ENCODE measurements around the gene CFAP57.

CFAP57 gene

DNA sequence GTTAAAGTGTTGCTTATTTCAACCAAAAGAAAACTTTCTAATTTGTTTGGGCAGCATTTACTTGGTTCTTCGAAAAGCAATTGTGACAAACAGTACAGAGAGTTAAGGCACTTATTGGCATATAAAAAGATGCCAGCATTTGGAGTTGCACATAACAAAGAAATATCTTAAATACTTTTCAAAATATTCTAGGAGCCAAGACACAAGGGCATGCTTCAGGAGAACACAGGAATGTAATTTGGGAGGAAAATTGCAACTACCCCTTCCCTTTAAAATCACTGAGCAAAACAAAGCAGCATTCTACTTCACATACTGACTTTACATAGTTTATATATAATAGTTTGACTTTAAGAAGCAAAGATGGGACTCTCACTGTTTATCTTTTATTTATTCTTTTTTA lies 124.1 kb downstream of the CFAP57 start:
- DNase-seq (ENCODE audit: low read depth in 2 of 2, low spot score in 1 of 2): no peak

DNA sequence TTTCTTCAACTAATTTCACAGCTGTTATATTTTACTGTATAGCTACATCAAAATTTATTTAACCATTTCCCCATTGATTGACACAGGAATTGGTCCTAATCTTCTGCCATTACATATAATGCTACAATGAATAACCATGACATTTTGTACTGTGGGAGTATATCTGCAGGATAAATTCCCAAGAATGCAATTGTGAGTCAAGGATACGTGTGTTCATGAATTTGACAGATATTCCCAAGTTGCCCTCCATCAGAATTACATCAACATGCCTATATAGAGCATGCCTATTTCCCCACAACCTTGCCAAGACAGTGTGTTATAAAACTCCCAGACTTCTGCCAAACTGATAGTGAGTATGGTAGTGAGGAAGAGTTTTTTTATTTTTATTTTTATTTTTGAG lies 125.9 kb downstream of the CFAP57 start:
- DNase-seq (ENCODE audit: low read depth in 2 of 2, low spot score in 1 of 2): no peak

DNA sequence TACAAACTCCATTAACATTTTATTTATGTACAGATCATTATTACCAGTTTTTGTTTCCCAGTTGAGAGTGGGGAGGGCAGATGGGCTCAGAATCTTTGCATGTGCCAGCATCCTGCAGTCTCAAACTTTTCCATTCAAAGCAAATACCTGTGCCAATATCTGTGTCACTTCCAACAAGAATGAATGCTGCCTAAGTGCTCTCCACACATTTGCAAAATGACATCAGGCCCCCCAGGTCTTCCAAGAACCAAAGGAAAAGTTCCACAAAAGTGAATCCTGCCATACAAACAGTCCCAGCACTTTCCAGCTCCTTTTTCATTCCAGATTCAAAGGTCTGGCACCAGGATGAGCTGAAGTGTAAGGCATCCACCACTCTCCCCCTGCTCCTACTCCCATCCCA lies 127.0 kb downstream of the CFAP57 start:
- DNase-seq (ENCODE audit: low read depth in 2 of 2, low spot score in 1 of 2): no peak

GRCh38 chr1:43300378-43301094 lies 128.4 kb downstream of the CFAP57 start, which contains the start of gene TIE1:
TSS of gene TIE1 (plus strand) at chr1:43300982. CDS start at chr1:43301072, 90 bp downstream.
- no peak for DNase-seq (ENCODE audit: low read depth in 2 of 2, low spot score in 1 of 2)

- DNase-seq (ENCODE audit: low read depth in 2 of 2, low spot score in 1 of 2): no peak
Observed at GRCh38 chr1:43302201-43302600, 130.1 kb downstream of the CFAP57 start.

GRCh38 chr1:43302721-43303470 lies 130.8 kb downstream of the CFAP57 start:
- DNase-seq (ENCODE audit: low read depth in 2 of 2, low spot score in 1 of 2): no peak

DNA sequence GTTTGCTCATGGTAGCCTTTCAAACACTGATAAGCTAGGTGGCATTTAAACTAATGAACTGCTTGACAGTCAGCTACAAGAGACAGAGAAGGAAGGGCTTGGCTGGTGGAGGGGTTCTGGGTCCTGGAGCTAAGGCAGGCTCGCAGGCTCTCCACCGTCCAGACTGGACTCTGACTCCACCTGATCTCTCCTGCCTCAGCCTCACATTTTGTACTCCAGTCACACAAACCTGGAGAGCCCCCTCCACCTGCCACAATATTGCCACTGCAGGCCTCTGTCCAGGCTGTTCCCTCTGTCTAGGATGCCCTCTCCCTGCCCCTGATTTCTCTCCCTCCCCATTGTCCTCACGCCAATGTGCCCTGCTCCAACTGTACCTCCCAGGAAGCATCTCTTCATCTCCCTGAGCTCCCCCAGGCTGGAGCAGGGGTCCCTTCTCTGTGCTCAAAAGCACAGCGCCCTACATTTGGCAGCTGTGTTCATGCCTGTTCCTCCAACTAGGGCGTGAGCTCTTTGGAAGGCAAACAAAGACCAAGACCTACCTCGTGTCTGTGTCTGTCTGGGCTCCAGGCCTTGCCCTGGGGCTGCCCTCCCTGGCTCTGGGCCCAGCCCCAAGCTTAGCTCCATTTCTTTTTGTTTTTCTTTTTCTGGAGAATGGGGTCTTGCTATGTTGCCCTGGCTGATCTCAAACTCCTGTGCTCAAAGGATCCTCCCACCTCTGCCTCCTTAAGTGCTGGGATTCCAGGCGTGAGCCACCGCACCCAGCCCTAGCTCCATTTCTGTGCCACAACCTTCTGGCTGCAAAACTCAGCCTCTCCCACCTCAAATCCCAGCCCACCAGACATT lies 131.6 kb downstream of the CFAP57 start:
- DNase-seq (ENCODE audit: low read depth in 2 of 2, low spot score in 1 of 2): no peak
